H9 (cell line): ENCODE results near the gene SRC. TPM values are rescaled to one million over a fixed set of nuclear protein-coding genes. Genes with fewer than 3 reads are reported as not detected.

Experiments
- DNase-seq: peaks from one replicate; pipeline ENCODE4 v3.0.0-alpha.2; 2017
- H2AFZ ChIP-seq: one replicate; pipeline ENCODE4 v1.6.1; 2013; ENCODE audit warnings: mild to moderate bottlenecking, low read length, control low read depth, moderate library complexity
- H2AK5ac ChIP-seq: 2 replicates; pipeline ENCODE4 v1.6.1; 2013; ENCODE audit warnings: low read length, control low read depth, mixed read lengths; ENCODE audit not compliant: insufficient read length
- H2BK120ac ChIP-seq: one replicate; pipeline ENCODE4 v1.6.1; 2013; ENCODE audit warnings: low read depth, mild to moderate bottlenecking, low read length, control low read depth, inconsistent platforms; ENCODE audit not compliant: poor library complexity, severe bottlenecking
- H2BK12ac ChIP-seq: 2 replicates; pipeline ENCODE4 v1.6.1; 2013; ENCODE audit warnings: low read length, control low read depth, mixed read lengths, low read depth; ENCODE audit not compliant: insufficient read length
- H2BK15ac ChIP-seq: 2 replicates; pipeline ENCODE4 v1.6.1; 2013; ENCODE audit warnings: low read depth, low read length, control low read depth
- H2BK20ac ChIP-seq: one replicate; pipeline ENCODE4 v1.6.1; 2013; ENCODE audit warnings: low read depth, mild to moderate bottlenecking, low read length, control low read depth, inconsistent platforms; ENCODE audit not compliant: poor library complexity, severe bottlenecking
- H2BK5ac ChIP-seq: 2 replicates; pipeline ENCODE4 v1.6.1; 2013; ENCODE audit warnings: low read length, control low read depth, mixed read lengths; ENCODE audit not compliant: insufficient read length
- H3K14ac ChIP-seq: 2 replicates; pipeline ENCODE4 v1.6.1; 2013; ENCODE audit warnings: low read length, control low read depth; ENCODE audit not compliant: insufficient read depth
- H3K18ac ChIP-seq: 2 replicates; pipeline ENCODE4 v1.6.1; 2013; ENCODE audit warnings: low read depth, mild to moderate bottlenecking, mixed read lengths, low read length, control low read depth; ENCODE audit not compliant: insufficient read length
- H3K23ac ChIP-seq: 2 replicates; pipeline ENCODE4 v1.6.1; 2013; ENCODE audit warnings: low read length, control low read depth, mixed read lengths, low read depth; ENCODE audit not compliant: insufficient read length
- H3K23me2 ChIP-seq: 2 replicates; pipeline ENCODE4 v1.6.1; 2013; ENCODE audit warnings: low read depth, mild to moderate bottlenecking, mixed read lengths, low read length, control low read depth; ENCODE audit not compliant: insufficient read length, poor library complexity, severe bottlenecking
- H3K27ac ChIP-seq: 2 replicates; pipeline ENCODE4 v1.5.1; 2013; ENCODE audit warnings: low read length, control low read depth, mixed read lengths, low read depth; ENCODE audit not compliant: insufficient read length
- H3K27me3 ChIP-seq: 2 replicates; pipeline ENCODE4 v1.6.1; 2013; ENCODE audit warnings: low read length, control low read depth, inconsistent platforms; ENCODE audit not compliant: insufficient read depth
- H3K4ac ChIP-seq: 2 replicates; pipeline ENCODE4 v1.6.1; 2013; ENCODE audit warnings: low read depth, mild to moderate bottlenecking, control low read depth, inconsistent platforms, low read length, moderate library complexity
- H3K4me1 ChIP-seq: 2 replicates; pipeline ENCODE4 v1.6.1; 2013; ENCODE audit warnings: low read length, control low read depth, inconsistent platforms; ENCODE audit not compliant: insufficient read depth
- H3K4me2 ChIP-seq: 2 replicates; pipeline ENCODE4 v1.6.1; 2013; ENCODE audit warnings: low read length, control low read depth, mixed read lengths; ENCODE audit not compliant: insufficient read length, insufficient read depth
- H3K56ac ChIP-seq: 2 replicates; pipeline ENCODE4 v1.6.1; 2013; ENCODE audit warnings: low read depth, mild to moderate bottlenecking, mixed read lengths, low read length, control low read depth; ENCODE audit not compliant: insufficient read length
- H3K79me1 ChIP-seq: 2 replicates; pipeline ENCODE4 v1.6.1; 2013; ENCODE audit warnings: low read depth, mild to moderate bottlenecking, moderate library complexity, low read length, control low read depth, inconsistent platforms; ENCODE audit not compliant: insufficient read depth, poor library complexity, severe bottlenecking
- H3K79me2 ChIP-seq: 2 replicates; pipeline ENCODE4 v1.6.1; 2013; ENCODE audit warnings: low read length, control low read depth, inconsistent platforms; ENCODE audit not compliant: insufficient read depth
- H3K9ac ChIP-seq: 2 replicates; pipeline ENCODE4 v1.6.1; 2013; ENCODE audit warnings: low read length, control low read depth, mixed read lengths; ENCODE audit not compliant: insufficient read length; ENCODE audit errors: extremely low read depth
- H3K9me3 ChIP-seq: one replicate; pipeline ENCODE4 v1.6.1; 2013; ENCODE audit warnings: low read depth, low read length, inconsistent platforms; ENCODE audit not compliant: control insufficient read depth
- H3T11ph ChIP-seq: one replicate; pipeline ENCODE4 v1.6.1; 2013; ENCODE audit warnings: mild to moderate bottlenecking, low read length, control low read depth, inconsistent platforms
- H4K20me1 ChIP-seq: one replicate; pipeline ENCODE4 v1.6.1; 2013; ENCODE audit not compliant: control insufficient read depth, insufficient read length, insufficient read depth
- H4K5ac ChIP-seq: 2 replicates; pipeline ENCODE4 v1.6.1; 2013; ENCODE audit warnings: low read depth, mild to moderate bottlenecking, mixed read lengths, low read length, control low read depth; ENCODE audit not compliant: insufficient read length
- H4K8ac ChIP-seq: replicated peaks from 2 replicates; pipeline ENCODE4 v1.6.1; 2013; ENCODE audit warnings: low read length, control low read depth, mixed read lengths, low read depth; ENCODE audit not compliant: insufficient read length
- H4K91ac ChIP-seq: 2 replicates; pipeline ENCODE4 v1.6.1; 2013; ENCODE audit warnings: low read depth, mild to moderate bottlenecking, moderate library complexity, mixed read lengths, low read length, control low read depth; ENCODE audit not compliant: insufficient read length
- H3K27ac Mint-ChIP-seq, 3 experiments: 2 replicates in 2 of 3; 3 replicates in 1 of 3; pipeline ENCODE4 v1.8.0; 2020 to 2021; ENCODE audit warnings: mixed read lengths in 3 of 3, mild to moderate bottlenecking in 1 of 3, moderate library complexity in 1 of 3
- H3K27me3 Mint-ChIP-seq: 2 replicates; pipeline ENCODE4 v1.8.0; 2021; ENCODE audit warnings: low read depth, mild to moderate bottlenecking, moderate library complexity, mixed read lengths
- H3K36me3 Mint-ChIP-seq, 3 experiments: 2 replicates in 2 of 3; 3 replicates in 1 of 3; pipeline ENCODE4 v1.8.0; 2020 to 2021; ENCODE audit warnings: low read depth in 3 of 3, mixed read lengths in 3 of 3; ENCODE audit not compliant: insufficient read depth in 1 of 3
- H3K4me1 Mint-ChIP-seq, 2 experiments: 2 replicates each; pipeline ENCODE4 v1.8.0; 2020; ENCODE audit warnings: mixed read lengths in 2 of 2
- H3K4me3 Mint-ChIP-seq, 2 experiments: 2 replicates in 1 of 2; 3 replicates in 1 of 2; pipeline ENCODE4 v1.8.0; 2020 to 2021; ENCODE audit warnings: mild to moderate bottlenecking in 2 of 2, mixed read lengths in 2 of 2, moderate library complexity in 1 of 2
- H3K9me3 Mint-ChIP-seq, 2 experiments: 2 replicates in 1 of 2; 3 replicates in 1 of 2; pipeline ENCODE4 v1.8.0; 2020; ENCODE audit warnings: mild to moderate bottlenecking in 2 of 2, mixed read lengths in 2 of 2, moderate library complexity in 1 of 2
- CTCF ChIP-seq: fragments of 200-600 bp; sonication (generic); conservative IDR thresholded peaks from 3 replicates; pipeline ENCODE4 v1.8.0; 2021; ENCODE audit warnings: antibody characterized with exemption, mild to moderate bottlenecking
- WGBS: extraction: QIAGEN DNeasy Blood & Tissue Kit; methylation state at CpG from one replicate; pipeline ENCODE4 v1.1.7; 2013; ENCODE audit warnings: missing lambda C conversion rate, low lambda C conversion rate, mixed read lengths; ENCODE audit not compliant: insufficient read length; ENCODE audit errors: extremely low coverage; 5-methylcytosine and 5-hydroxymethylcytosine counted together
- total RNA-seq: library from RNA; stranded (reverse); gene quantifications from 2 replicates; pipeline ENCODE4 v1.2.1, GENCODE V29; 2021

SRC gene
- total RNA-seq, 1 experiment from 2014 or later, result 44.5 TPM

GRCh38 chr20:37376791-37377190 is 30.9 kb downstream of the SRC start:
- no peaks in the 10 kb centered on the region for H3K27me3 Mint-ChIP-seq
- H3K9me3 ChIP-seq, result no peaks in the 10 kb centered on the region
- no peaks in the 10 kb centered on the region for H3K4me1 ChIP-seq
- TF ChIP-seq CTCF, result no peak
- no peak overlapping the region for H2AK5ac ChIP-seq
- no CpG with 5 or more reads among the region's 6 CpGs for WGBS
- no peak for DNase-seq
- no peaks in the 10 kb centered on the region; the same call in 1 of the 2 replicates for H3K79me2 ChIP-seq
- H3K23me2 ChIP-seq, result no peaks in the 10 kb centered on the region
- H3K79me1 ChIP-seq, result peaks cover 3% of the 10 kb centered on the region
- no peak overlapping the region for H4K5ac ChIP-seq
- H3K27ac ChIP-seq, result no peak overlapping the region
- H2BK12ac ChIP-seq, result no peak overlapping the region
- no peaks in the 10 kb centered on the region for H3K9me3 Mint-ChIP-seq
- no peak overlapping the region for H4K8ac ChIP-seq
- no peak overlapping the region for H3K23ac ChIP-seq
- H3K4me2 ChIP-seq, result no peak overlapping the region
- peak overlapping the region in 1 of 3 experiments; percentile 50; a peak in 2 of 7 replicates for H3K27ac Mint-ChIP-seq
- H3K36me3 Mint-ChIP-seq, result peaks cover 0 to 31% (median 5%) of the 10 kb centered on the region in 3 experiments; a peak in 5 of 7 replicates
- no peak overlapping the region for H3K4me3 Mint-ChIP-seq
- H3K27me3 ChIP-seq, result no peaks in the 10 kb centered on the region
- no peak overlapping the region for H4K91ac ChIP-seq
- H3K4ac ChIP-seq, result no peak overlapping the region
- no peak overlapping the region for H2BK5ac ChIP-seq
- no peak overlapping the region for H2AFZ ChIP-seq
- H3K14ac ChIP-seq, result no peak overlapping the region
- no peak overlapping the region for H2BK20ac ChIP-seq
- H3K4me1 Mint-ChIP-seq, result peaks cover 11 to 13% of the 10 kb centered on the region in 2 experiments
- H3K56ac ChIP-seq, result no peak overlapping the region
- H4K20me1 ChIP-seq, result no peaks in the 10 kb centered on the region
- H2BK120ac ChIP-seq, result no peak overlapping the region
- H2BK15ac ChIP-seq, result no peak overlapping the region
- H3T11ph ChIP-seq, result no peak overlapping the region
- H3K9ac ChIP-seq, result no peak overlapping the region
- H3K18ac ChIP-seq, result no peak overlapping the region
